HK-2 (cell line): ENCODE results near the gene GPATCH3.
A peak's percentile ranks its signal among the peaks of the same experiment; 100 is the strongest.
"Not testable (repeated sequence)": the region's sequence is repeated elsewhere in the genome, so short reads cannot be mapped to it uniquely, and the experiment has no call there.

ENCODE experiments used
- DNase-seq: peaks from one replicate; pipeline ENCODE4 v3.0.0-alpha.2; 2018; ENCODE audit not compliant: unreplicated experiment

Gene GPATCH3

DNA sequence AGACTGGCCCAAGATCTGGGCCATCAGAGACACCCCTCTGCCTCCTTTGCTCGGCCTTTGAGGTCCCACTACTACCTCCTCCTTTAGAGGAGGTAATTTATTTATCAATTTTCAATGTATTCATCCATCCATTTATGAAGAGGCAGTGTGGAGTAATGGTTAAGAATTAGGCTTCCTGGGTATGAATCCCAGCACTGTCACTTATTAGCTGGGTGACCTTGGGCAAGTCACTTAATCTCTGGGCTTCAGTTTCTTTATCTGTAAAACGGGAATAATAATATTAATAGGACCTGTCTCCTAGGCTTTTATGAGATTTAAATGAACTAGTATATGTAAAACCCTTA, 11.9 kb upstream of the GPATCH3 start:
- no peak for DNase-seq

DNA sequence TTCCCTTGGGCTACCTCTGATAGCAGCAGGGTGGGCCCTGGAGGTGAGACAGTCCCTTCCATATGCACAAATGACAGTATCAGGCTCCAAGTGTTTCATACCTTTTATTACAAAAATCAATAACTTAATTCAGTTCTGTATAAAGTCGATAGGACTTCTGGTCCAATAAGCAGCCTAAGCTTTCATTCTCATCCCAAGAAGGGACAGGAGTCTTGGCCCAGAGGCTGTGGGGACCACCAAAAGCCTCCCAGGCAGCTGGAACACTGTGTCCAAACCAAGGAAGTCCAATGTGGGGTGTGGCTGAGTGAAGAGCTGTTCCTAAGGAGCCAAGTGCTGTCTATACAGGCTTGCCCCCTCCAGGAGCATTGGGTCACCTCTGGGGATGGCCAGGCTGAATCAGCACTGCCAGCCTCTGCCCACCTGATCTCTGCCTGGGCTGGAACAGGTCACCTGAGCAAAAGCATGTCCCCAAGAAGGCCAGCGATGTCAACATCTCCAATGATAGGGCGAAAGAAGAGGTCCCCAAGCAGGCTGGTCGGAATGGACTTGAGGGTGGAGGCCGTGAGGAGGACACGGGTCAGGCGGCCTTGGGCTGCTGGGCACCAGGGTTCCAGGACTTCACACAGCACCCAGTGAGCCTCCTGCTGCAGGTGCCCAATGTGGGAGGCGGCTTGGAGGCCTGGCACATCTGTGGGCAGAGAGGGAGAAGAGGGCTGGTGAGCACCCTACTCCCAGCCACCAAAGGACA, 11.3 kb upstream of the GPATCH3 start:
- DNase-seq: no peak

DNA sequence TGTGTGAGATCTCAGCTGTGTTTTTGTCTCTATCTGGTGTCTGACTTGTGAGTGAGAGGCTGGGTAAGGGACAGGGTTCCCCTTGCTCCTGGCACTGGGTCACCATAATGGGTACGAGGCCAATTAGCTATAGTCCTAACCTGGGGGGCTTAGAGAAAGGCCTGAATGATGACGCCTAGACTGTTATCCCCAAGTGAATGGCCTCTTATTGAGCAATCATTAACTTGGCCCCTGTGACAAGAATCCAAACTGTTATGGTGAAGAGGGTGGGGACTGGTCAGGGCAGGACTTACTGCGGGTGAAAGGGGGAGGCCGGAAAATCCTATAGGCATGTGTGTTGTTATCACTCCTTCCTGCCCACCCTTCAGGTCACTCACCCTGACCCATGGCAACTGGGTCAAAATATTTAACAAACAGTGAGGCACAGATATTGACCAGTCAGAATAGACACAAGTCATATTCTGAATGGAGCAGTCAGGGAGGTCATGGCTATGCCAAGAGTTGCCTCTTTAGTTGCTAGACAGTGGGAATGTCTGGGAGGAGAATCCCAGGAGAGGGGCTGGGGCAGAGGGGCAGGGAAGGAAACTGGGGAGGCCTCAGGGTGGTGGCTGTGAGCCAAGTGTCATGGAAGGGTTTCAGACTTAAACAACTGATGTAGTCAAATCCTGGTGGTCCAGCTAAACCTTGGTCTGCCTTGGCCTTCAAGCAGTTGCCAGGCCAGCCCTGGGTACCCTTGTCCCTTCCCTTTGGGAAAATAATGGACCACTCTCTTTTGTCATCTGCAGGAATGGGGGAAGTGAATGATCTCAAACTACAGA, 10.3 kb upstream of the GPATCH3 start:
- DNase-seq: no peak

DNA sequence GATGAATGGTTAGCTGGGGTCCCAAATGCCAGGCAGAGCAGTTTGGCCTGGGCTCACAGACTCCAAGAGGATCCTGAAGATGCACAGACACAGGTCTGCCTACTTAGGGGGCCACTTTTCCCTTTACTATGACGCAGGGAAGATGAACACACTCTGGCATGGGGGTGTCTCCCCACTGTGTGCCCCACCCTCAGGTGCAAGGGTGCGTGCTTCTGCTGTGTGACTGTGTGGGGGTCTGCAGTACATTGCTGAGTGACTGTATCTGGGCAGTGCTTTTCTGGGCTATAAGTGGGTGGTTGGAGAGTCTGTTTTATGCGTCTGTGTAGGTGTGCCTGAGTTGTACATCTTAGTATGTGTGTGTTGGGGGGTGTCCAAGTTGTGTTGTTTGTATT, 9.7 kb upstream of the GPATCH3 start:
- DNase-seq: no peak

DNA sequence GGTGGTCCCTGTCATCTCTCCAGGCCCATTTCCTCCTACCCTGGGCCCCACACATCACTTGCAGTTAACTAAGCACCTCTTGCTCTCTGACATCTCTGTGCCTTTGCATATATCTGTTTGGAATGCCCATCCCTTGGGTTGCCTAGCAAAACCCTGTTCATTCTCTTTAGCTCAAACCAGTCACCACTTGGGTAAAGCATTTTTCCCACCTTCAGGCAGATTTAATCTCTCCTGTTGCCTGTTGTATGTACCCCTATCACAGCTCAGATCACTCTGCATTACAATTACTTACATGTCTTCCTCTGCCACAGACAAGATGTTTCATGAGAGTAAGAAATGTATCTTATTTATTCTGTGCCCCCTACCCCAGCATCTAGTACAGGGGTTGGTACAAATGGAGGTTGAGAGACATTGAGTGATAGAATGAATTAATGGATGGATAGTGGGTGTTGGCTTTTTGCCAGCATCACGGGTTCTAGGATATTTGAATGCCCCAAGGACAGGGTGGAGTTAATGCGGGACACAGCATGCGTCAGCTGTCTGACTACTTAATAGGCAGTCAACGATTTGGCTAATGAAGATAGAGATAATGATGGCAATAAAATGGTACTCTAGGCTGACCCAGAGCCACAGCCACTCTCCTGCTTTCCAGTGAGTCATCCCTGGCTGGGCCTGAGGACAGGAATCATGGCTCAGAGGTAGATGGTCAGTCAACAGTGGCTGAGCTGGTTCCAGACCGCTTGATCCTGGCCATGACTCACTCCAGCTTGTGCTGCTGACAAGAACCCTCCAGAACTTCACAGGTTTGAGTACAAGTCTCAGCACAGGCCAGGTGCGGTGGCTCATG, 7.0 kb upstream of the GPATCH3 start:
- peak; percentile 83 for DNase-seq

DNA sequence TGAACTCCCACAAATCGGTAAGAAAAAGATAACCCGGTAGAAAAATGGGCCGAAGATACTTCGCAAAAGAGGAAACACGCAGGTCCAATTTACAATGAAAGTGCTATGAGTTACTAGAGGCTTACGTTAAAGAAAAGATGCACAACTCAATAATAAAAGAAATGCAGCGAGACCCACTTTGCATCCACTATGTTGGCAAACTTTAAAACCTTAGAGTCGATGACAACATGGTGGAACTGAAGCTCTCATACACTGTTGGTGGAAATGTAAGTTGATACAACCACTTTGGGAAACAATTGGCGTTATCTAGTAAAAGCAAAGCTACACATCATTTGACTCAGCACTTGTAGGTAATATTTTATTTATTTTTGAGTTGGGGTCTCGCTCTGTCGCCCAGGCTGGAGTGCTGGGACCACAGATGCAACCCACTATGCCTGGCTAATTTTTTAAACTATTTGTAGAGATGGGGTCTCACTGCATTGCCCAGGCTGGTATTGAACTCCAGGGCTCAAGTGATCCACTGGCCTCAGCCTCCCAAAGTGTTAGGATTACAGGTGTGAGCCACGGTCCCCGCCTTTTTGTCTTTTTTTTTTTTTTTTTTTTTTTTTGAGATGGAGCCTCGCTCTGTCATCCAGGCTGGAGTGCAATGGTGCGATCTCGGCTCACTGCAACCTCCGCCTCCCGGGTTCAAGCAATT, 696 bp upstream of the GPATCH3 start:
- no peak for DNase-seq

DNA sequence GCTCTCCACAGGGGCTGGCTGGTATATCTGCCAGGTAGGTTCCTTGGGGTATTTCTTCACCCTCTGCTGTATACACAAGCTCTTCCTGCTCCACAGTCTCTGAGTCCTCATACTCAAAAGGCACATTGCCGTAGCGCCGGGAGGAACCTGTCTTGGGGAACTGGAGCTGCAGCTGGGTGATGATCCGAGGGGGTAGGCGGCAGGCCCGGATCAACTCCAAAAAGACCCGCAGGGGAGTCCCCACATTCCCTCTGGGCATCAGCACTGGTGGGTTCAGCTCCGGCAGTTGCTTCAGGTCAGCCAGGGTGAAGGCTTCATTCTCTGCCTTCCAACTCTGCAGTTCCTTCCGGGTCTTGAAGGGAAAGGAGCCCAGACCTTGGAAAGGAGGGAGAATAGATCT, 2.9 kb downstream of the GPATCH3 start:
- DNase-seq: no peak

DNA sequence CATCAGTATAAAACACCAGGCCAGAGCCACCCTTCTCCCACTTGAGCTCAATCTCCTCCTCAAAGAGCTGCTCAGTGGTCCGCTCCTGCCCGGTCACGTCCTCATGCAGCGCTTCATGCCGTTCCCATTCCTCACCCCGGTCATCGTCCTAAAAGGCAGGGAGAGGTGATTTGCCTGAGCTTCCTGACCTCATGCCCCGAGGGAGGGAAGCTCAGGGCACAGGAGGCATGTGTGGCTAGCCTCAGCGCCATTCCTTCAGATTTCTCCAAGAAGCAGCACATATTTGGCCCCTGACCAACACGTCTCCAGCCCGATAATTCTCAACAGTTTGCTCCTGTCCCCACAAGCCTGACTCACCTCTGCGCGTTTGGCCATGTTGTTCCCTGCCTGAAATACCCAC, 6.0 kb downstream of the GPATCH3 start:
- no peak for DNase-seq

DNA sequence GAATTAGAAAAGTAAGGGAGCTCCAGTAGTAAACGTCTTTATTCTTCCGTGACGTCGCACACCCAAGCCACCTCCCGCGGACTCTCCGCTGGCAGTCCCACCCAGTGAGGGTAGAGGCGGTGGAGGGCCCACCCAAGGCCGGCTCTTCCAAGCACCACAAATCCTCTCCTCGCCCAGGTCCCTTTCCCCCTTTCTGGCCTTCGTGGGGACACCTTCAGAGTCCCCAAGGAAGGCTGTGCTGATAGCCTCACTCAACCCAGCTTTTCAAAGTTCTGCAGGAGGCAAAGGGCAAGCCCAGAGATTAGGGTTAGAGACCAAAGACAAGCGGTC, 9.8 kb downstream of the GPATCH3 start:
- DNase-seq: no peak

DNA sequence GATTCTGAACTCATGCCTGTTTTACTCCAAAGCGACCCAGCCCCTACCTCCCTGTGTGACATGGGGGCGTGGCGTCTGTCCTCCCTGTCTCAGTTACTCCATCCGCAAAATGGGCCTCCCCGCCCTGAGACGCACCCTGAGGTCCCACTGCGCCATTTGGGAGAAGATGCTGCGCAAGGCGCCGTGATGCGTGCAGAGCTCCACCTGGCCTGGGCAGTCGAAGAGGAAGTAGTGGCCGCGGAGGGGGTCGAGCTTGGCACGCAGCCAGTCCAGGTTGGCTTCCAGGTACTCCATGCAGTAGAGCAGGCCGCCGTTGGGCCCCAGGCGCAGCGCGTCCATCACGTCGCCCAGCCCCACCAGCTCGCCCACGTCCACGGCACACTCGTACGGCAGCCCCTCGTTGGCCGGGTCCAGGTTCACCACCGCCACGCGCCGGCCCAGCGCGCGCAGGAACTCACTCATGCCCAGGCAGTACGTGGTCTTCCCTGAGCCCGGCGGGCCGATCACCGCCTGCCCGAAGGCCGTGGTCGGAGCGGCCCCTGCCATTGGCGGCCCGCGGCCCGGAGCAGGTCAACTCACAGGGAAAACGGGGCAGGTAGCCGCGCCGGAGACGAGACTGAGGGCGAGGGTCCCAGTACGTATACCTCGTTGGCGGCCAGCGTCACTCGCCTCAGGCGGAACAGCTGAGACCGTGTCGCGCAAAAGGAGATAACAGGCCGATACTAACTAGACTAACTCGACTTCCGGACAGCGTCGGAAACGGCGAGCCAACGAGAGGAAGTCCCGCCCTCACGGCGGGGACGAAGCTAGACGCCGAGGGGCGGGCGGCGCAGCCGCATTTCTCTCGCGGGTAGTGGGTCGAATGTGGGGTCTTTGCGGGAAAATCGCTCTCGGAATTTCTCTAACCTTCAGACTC, 10.5 kb downstream of the GPATCH3 start, which contains the start of gene GPN2:
Gene GPN2 (minus strand): TSS at position 733 of the 916 bp plus-strand sequence. CDS start 187 bp downstream, at position 546.
- peak; percentile 77 for DNase-seq

DNA sequence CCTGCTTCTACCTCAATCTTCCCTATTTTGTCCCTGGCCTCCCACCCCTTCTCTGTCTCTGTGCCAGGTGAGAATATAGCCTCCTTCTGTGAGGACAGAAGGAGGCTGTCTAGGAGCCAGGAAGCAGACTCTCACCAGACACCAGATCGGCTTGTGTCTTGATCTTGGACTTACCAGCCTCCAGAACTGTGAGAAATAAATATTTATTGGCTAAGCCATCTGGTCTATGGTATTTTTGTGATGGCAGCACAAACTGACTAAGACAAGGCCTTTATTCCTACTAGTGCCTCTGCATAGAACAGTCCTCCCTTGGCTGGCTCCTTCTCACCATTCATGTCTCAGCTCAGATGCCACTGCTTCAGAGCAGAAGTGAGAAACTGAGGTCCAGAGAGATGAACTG, 12.0 kb downstream of the GPATCH3 start:
- DNase-seq: no peak

DNA sequence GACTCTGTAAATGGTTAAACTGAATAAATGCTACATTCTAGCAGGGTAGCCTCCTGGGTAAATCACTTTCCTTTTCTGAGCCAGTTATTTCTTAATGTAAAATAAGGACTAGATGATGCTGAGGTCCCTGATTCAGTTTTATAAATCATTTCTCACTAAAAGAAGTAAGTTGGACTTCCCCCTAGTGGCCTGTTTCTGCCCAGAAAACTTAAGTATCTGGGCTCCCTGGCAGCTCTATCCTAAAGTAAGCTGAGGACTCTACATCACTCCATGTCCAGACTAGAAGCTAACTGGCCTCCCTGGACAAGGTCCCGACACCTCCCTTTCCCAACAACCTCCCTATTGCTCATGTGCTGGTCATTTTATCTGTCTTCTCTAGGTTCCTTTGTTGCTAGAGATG, 13.1 kb downstream of the GPATCH3 start:
- DNase-seq: no peak

DNA sequence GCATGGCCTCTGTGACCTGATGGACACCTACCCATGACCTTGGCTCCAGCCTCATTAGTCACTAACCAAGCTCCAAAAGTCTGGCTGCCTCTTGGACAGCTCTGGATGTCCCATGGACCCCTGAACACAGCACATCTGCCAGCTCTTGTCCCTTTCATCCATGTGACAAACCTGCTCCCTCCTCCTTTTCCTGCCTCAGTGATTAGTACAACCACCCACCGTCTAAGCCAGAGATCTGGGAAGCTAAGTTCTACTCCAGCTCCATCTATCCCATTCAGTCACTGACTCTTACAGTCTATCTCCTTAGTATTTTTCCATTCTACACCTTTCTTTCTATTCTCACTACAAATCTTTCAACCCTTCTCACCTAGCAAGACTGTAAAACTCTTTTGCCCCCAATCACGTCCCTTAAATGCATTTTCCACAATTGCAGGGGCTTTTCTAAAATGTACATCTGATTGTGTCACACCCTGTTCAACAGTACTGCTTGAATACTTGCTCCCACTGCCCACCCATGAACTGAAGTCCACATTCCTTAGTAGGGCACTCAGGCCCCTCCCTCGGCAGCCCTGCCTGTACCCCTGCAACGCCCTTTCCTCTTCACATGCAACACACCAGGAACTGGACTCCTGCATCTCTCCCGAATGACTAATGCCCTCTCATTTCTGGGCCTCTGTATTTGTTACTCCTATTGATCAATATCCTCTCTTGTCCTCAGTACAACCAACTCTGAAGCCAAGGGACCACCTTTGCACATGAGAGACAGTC, 17.4 kb downstream of the GPATCH3 start:
- DNase-seq: no peak

DNA sequence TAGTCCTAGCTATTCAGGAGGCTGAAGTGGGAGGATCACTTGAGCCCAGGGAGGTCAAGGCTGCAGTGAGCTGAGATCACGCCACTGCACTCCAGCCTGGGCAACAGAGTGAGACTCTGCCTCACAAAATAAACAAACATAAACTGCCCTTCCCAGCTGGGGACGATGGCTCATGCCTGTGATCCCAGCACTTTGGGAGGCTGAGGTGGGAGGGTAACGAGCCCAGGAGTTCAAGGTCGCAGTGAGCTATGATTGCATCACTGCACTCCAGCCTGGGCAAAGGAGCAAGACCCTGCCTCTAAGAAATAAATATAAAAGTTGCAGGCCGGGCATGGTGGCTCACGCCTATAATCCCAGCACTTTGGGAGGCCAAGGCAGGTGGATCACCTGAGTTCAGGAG, 18.7 kb downstream of the GPATCH3 start:
- not testable (repeated sequence) for DNase-seq

DNA sequence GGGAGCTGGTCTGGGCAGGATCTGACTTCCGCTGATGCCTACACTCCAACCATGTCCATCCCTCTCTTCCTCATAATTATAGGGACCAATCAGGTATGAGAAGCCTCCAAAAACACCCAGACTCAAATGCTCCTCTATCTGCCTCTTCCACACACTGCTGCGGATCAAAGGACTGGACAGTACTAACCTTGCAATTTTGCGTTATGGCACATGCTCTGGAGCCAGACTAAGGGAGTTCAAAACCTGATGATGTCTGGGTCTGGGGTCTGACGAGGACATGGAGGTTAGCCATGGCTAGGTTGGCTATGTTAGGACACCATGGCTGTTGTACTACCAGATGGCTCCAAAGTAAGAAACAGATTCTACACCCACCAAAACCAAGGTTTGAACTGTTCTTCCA, 20.5 kb downstream of the GPATCH3 start:
- DNase-seq: no peak

DNA sequence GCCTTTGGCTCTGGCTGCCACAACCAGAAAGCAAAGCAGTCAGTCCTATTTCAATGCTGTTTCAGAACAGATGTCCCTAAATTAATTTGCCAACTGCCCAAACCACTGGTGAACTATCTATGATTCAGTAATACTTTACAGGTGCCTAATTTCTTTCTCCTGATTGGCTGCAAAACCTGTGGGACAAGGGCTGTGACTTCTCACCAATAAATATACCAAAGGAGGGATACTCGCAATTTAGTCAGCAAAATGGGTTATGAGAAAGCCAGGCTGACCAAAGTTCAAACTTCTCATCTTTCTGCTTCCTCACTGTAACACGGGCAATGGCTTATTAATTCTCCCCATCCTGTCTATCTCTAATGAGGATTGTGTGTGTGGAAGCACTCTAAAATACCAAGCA, 22.9 kb downstream of the GPATCH3 start:
- no peak for DNase-seq

DNA sequence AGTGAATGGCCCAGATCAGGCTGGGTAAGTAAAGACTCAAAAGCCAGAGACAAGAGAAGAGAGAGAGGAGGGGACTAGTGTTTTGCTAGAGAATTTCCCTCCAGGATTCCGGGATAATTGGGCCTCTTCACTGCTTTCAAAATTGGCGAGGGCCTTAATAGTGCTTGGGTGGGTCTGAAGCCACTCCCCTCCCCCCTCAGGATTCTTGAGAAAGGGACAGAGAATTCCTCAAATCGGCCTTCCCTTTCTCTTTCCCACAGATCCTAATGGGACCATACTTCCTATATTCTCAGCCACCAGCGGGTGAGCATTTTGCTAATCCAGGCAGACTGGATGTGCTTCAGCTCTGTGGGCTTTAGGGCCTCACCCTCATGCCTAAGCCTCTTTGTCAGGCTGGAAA, 25.4 kb downstream of the GPATCH3 start:
- DNase-seq: no peak

DNA sequence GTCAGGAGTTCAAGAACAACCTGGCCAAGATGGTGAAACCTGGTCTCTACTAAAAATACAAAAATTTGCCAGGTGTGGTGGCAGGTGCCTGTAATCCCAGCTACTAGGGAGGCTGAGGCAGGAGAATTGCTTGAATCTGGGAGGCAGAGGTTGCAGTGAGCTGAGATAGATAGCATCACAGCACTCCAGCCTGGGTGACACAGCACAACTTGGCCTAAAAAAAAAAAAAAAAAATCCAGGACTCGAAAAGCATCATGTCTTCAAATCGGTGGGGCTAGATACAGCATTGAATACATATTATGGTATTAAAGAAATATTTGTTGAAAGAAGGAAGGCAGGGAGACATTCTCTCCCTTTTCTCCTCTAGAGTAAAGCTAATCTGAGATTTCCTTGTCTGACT, 27.2 kb downstream of the GPATCH3 start:
- DNase-seq: not testable (repeated sequence)

DNA sequence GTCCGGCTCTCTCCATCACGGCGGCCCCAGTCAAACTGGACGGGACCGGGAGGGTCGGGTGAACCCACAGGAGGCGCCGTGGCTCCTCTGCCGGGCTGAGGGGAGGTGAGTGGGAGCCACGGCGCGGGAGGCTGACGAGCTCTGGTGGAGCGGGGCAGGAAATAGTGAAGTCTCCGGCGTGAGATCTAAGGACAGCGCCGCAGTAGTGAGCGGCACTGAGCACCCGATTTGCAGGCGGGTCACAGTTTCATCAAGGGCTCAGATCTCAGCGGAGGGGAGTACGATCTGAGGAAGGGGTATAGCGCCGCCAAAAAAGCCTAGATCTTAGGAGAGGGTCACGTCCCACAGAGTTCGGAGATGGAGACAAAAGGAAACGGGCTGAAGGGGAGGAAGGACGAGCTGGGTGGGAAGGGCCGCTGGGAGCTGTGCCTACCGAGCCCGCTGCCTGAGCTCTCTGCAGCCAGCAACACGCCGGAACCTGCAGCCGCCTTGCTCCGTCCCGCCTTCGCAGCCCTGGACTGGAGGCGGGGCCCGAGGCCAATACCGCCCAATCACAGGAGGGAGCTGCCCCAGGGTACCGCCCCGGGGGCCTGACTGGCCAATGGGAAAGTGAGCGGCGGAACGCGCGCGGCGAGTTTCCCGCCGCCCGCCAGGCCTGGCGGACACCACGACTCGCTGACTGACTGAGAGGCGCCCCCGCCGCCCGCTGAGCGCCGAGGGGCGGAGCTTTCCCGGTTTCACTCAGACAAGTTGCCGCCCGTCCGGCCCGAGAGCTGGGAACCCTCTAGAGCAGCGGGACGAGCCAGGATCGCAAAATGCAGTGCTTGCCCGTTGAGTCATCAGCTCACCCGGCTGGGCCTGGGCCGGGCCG, 35.4 kb downstream of the GPATCH3 start:
- DNase-seq: peak; percentile 99
